B cell (primary cell): ENCODE data around the gene ADAP1.

Experiments used
- CTCF ChIP-seq: fragments of 200-600 bp; IDR thresholded peaks from one replicate; pipeline ENCODE4 v1.8.0; 2022; ENCODE audit warnings: antibody characterized with exemption, mild to moderate bottlenecking
- EZH2 ChIP-seq: IDR thresholded peaks from 2 replicates; pipeline ENCODE4 v1.6.1; 2012; ENCODE audit warnings: borderline replicate concordance, low read depth, mild to moderate bottlenecking, moderate library complexity, low read length; ENCODE audit not compliant: insufficient read depth, poor library complexity, severe bottlenecking

GRCh38 chr7:880450-880849, 74.0 kb downstream of the ADAP1 start:
- TF ChIP-seq CTCF (no peak), EZH2 (no peak)
